ENCODE data around the gene IL7R.

IL7R gene

DNA sequence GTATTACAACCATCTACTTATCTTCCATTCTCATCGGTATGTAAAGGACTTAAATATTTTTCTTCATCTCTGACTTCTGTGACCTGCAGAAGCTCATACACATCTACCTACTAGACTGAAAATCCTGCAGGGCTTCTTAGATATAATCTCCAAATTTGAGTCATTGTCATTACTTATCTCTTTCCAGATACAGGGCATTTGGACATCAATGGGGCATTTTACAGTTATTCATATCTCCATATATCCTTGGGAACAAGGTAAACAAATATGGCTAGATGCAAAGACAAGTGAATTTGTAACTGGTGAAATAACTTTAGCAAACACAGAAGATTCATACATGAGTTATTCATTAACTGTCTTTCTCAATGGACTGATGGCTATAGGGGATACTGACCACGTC, 37.7 kb upstream of the IL7R start (continued):
- TF ChIP-seq GLIS2 (tag by site-specific recombination; IDR thresholded peaks at IDR 0.05) (no peak), ZNF202 (tag by site-specific recombination; IDR thresholded peaks at IDR 0.05; ENCODE audit: borderline replicate concordance) (no peak), YY1 (tag by site-specific recombination; IDR thresholded peaks at IDR 0.05) (no peak)
- TF ChIP-seq, protein P1, sequence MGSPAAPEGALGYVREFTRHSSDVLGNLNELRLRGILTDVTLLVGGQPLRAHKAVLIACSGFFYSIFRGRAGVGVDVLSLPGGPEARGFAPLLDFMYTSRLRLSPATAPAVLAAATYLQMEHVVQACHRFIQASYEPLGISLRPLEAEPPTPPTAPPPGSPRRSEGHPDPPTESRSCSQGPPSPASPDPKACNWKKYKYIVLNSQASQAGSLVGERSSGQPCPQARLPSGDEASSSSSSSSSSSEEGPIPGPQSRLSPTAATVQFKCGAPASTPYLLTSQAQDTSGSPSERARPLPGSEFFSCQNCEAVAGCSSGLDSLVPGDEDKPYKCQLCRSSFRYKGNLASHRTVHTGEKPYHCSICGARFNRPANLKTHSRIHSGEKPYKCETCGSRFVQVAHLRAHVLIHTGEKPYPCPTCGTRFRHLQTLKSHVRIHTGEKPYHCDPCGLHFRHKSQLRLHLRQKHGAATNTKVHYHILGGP (tag by site-specific recombination; IDR thresholded peaks at IDR 0.05): no peak
- TF ChIP-seq, protein P2, sequence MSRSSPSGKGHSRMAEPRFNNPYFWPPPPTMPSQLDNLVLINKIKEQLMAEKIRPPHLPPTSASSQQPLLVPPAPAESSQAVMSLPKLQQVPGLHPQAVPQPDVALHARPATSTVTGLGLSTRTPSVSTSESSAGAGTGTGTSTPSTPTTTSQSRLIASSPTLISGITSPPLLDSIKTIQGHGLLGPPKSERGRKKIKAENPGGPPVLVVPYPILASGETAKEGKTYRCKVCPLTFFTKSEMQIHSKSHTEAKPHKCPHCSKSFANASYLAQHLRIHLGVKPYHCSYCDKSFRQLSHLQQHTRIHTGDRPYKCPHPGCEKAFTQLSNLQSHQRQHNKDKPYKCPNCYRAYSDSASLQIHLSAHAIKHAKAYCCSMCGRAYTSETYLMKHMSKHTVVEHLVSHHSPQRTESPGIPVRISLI (tag by site-specific recombination; IDR thresholded peaks at IDR 0.05): no peak
- TF ChIP-seq, protein P3, sequence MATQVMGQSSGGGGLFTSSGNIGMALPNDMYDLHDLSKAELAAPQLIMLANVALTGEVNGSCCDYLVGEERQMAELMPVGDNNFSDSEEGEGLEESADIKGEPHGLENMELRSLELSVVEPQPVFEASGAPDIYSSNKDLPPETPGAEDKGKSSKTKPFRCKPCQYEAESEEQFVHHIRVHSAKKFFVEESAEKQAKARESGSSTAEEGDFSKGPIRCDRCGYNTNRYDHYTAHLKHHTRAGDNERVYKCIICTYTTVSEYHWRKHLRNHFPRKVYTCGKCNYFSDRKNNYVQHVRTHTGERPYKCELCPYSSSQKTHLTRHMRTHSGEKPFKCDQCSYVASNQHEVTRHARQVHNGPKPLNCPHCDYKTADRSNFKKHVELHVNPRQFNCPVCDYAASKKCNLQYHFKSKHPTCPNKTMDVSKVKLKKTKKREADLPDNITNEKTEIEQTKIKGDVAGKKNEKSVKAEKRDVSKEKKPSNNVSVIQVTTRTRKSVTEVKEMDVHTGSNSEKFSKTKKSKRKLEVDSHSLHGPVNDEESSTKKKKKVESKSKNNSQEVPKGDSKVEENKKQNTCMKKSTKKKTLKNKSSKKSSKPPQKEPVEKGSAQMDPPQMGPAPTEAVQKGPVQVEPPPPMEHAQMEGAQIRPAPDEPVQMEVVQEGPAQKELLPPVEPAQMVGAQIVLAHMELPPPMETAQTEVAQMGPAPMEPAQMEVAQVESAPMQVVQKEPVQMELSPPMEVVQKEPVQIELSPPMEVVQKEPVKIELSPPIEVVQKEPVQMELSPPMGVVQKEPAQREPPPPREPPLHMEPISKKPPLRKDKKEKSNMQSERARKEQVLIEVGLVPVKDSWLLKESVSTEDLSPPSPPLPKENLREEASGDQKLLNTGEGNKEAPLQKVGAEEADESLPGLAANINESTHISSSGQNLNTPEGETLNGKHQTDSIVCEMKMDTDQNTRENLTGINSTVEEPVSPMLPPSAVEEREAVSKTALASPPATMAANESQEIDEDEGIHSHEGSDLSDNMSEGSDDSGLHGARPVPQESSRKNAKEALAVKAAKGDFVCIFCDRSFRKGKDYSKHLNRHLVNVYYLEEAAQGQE (tag by site-specific recombination; IDR thresholded peaks at IDR 0.05): no peak
- TF ChIP-seq, protein P4, sequence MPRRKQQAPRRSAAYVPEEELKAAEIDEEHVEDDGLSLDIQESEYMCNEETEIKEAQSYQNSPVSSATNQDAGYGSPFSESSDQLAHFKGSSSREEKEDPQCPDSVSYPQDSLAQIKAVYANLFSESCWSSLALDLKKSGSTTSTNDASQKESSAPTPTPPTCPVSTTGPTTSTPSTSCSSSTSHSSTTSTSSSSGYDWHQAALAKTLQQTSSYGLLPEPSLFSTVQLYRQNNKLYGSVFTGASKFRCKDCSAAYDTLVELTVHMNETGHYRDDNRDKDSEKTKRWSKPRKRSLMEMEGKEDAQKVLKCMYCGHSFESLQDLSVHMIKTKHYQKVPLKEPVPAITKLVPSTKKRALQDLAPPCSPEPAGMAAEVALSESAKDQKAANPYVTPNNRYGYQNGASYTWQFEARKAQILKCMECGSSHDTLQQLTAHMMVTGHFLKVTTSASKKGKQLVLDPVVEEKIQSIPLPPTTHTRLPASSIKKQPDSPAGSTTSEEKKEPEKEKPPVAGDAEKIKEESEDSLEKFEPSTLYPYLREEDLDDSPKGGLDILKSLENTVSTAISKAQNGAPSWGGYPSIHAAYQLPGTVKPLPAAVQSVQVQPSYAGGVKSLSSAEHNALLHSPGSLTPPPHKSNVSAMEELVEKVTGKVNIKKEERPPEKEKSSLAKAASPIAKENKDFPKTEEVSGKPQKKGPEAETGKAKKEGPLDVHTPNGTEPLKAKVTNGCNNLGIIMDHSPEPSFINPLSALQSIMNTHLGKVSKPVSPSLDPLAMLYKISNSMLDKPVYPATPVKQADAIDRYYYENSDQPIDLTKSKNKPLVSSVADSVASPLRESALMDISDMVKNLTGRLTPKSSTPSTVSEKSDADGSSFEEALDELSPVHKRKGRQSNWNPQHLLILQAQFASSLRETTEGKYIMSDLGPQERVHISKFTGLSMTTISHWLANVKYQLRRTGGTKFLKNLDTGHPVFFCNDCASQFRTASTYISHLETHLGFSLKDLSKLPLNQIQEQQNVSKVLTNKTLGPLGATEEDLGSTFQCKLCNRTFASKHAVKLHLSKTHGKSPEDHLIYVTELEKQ (tag by site-specific recombination; IDR thresholded peaks at IDR 0.05; ENCODE audit: borderline replicate concordance): no peak

DNA sequence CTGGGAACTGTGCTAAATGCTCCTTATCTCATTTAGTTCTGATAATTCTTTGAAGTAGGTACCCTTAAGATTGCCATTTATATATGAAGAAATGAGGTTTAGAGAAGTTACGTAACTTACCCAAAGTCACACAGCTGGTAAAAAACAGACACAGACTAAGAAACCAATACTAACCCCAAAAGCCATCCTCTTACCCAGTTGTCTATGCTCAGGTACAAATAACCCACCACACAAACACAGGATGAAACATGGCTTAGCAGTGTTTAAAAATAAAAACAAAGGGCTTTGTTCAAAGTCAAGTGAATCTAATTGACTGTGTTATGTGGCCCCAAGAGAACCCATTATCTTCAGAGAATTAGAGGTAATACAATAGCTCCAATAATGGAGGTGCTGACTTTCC, 37.0 kb upstream of the IL7R start:
- Histone ChIP-seq H3K4me3 (ENCODE audit: low read depth, low read length) (no peak overlapping the region), H3K9me3 (ENCODE audit: control insufficient read depth, insufficient read depth, low read depth, low read length) (no peaks in the 10 kb centered on the region), H3K36me3 (ENCODE audit: control insufficient read depth in 2 of 2, insufficient read depth in 1 of 2, low read length in 2 of 2) (no peaks in the 10 kb centered on the region), H3K4me1 (ENCODE audit: control insufficient read depth, insufficient read depth, low read length) (no peaks in the 10 kb centered on the region), H3K27ac (ENCODE audit: extremely low read depth, low read depth, low read length) (no peak overlapping the region)
- ChIA-PET POLR2A (no interaction called here), CTCF (no interaction called here)
- TF ChIP-seq, protein P5, sequence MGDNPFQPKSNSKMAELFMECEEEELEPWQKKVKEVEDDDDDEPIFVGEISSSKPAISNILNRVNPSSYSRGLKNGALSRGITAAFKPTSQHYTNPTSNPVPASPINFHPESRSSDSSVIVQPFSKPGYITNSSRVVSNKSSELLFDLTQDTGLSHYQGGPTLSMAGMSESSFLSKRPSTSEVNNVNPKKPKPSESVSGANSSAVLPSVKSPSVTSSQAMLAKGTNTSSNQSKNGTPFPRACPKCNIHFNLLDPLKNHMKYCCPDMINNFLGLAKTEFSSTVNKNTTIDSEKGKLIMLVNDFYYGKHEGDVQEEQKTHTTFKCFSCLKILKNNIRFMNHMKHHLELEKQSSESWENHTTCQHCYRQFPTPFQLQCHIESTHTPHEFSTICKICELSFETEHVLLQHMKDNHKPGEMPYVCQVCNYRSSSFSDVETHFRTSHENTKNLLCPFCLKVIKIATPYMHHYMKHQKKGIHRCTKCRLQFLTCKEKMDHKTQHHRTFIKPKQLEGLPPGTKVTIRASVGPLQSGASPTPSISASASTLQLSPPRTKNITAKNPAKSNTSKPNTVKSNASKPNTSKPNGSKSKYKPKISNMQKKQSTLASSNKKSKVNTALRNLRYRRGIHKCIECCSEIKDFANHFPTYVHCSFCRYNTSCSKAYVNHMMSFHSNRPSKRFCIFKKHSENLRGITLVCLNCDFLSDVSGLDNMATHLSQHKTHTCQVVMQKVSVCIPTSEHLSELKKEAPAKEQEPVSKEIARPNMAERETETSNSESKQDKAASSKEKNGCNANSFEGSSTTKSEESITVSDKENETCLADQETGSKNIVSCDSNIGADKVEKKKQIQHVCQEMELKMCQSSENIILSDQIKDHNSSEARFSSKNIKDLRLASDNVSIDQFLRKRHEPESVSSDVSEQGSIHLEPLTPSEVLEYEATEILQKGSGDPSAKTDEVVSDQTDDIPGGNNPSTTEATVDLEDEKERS (tag by site-specific recombination; IDR thresholded peaks at IDR 0.05): no peak

DNA sequence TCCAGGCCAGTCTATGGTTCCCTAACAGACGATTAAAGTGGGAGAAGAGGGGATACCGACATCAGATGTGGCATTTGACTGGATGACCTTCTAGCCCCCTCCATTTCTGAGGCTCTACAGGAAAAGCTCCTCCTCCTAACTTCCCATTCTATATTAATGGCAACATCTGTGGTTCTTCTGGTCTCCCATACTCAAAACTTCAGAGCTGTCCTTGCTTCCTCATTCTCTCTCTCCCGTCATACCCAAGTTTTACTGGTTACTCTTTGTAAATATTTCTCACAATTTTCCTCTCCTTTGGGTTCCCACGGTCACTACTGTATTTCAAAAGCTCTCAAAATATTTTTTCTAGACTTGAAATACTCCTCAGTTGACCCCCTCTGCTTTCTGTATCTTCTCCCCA, 36.0 kb upstream of the IL7R start:
- Histone ChIP-seq H3K27ac (ENCODE audit: extremely low read depth, low read depth, low read length) (no peak overlapping the region), H3K9me3 (ENCODE audit: control insufficient read depth, insufficient read depth, low read depth, low read length) (no peaks in the 10 kb centered on the region), H3K4me3 (ENCODE audit: low read depth, low read length) (no peak overlapping the region), H3K36me3 (ENCODE audit: control insufficient read depth in 2 of 2, insufficient read depth in 1 of 2, low read length in 2 of 2) (no peaks in the 10 kb centered on the region), H3K4me1 (ENCODE audit: control insufficient read depth, insufficient read depth, low read length) (no peaks in the 10 kb centered on the region)
- CTCF ChIA-PET: interaction anchor here (0.7 kb wide), 1 partner anchor 12 kb away, joined by 3 read pairs; no protein-coding TSS in a partner anchor
- POLR2A ChIA-PET: no interaction called here
- TF ChIP-seq ZNF132 (tag by site-specific recombination; IDR thresholded peaks at IDR 0.05; ENCODE audit: borderline replicate concordance): no peak
- TF ChIP-seq ZNF10 (tag by site-specific recombination; IDR thresholded peaks at IDR 0.05): no peak
- TF ChIP-seq ZNF610 (tag by site-specific recombination; IDR thresholded peaks at IDR 0.05; ENCODE audit: borderline replicate concordance): no peak
- no peak for TF ChIP-seq ZNF560 (tag by site-specific recombination; IDR thresholded peaks at IDR 0.05; ENCODE audit: borderline replicate concordance)

All from HEK293 (cell line).